A549 (cell line): ENCODE results near the gene ABCB9.

Source experiments
- CEBPB ChIP-seq, 2 experiments: fragments of >200 bp in 1 of 2; sonication (Bioruptor Twin) in 1 of 2; formaldehyde crosslinking in 1 of 2; IDR thresholded peaks; 2 replicates each; pipeline ENCODE4 v1.6.1; 2012 to 2016
- CTCF ChIP-seq: fragments of >200 bp; sonication (Bioruptor Twin); formaldehyde crosslinking; IDR thresholded peaks from 3 replicates; pipeline ENCODE4 v1.5.1; 2016
- HDAC2 ChIP-seq: fragments of 200-600 bp; sonication (generic); IDR thresholded peaks from 2 replicates; pipeline ENCODE4 v1.6.1; 2016
- PHF8 ChIP-seq: fragments of 200-600 bp; sonication (generic); IDR thresholded peaks from 2 replicates; pipeline ENCODE4 v1.6.1; 2016; ENCODE audit warnings: low read depth, mild to moderate bottlenecking, antibody characterized with exemption, moderate library complexity, borderline replicate concordance
- POLR2A ChIP-seq: IDR thresholded peaks from 2 replicates; pipeline ENCODE4 v1.6.1; 2012; ENCODE audit warnings: mild to moderate bottlenecking, low read length

- TF ChIP-seq CTCF (no peak), CEBPB (IDR thresholded peaks at IDR 0.05) (no peak), PHF8 (peak; percentile 75), POLR2A (peak; percentile 39), HDAC2 (0 out of 2 replicates have a peak, but pooled peaks have one; percentile 17)
Measured at GRCh38 chr12:122980183-122981035, 14.1 kb upstream of the ABCB9 start, which contains the start of gene ARL6IP4.
